GM18867 (cell line): ENCODE results near the gene MN1.

ENCODE experiments used
- ATAC-seq: cut with Tn5 transposase; IDR thresholded peaks from one replicate; pipeline ENCODE4 v1.9.1; 2021; ENCODE audit warnings: mild to moderate bottlenecking, moderate library complexity; ENCODE audit not compliant: unreplicated experiment

MN1 gene

DNA sequence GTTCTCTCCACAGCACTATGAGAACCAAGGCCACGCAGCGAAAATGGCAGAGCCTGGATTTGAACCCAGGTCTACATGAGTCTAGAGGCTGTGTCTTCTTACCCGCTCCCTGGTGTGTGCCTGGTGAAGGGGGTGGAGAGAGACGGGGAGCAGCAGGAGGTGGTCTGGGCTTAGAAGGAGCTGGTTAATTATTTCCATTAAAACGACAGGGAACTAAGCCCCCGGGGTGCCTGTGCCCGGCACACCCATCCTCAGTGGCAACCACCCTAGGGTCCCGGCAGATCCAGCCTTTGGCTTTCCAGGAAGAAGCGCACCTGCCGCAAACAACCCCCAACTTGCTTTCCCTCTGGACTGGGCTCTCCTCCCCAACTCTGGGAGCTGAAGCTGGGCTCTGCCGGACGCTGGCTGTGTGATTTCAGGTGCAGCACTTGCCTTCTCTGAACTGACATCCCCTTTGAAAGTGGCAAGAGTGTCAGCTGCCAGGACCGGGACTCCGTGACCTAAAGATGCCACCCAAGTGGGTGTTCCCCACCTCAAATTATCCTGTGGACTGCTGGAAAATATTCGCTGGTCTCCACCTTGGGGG, 35.8 kb downstream of the MN1 start:
- ATAC-seq, result no peak

DNA sequence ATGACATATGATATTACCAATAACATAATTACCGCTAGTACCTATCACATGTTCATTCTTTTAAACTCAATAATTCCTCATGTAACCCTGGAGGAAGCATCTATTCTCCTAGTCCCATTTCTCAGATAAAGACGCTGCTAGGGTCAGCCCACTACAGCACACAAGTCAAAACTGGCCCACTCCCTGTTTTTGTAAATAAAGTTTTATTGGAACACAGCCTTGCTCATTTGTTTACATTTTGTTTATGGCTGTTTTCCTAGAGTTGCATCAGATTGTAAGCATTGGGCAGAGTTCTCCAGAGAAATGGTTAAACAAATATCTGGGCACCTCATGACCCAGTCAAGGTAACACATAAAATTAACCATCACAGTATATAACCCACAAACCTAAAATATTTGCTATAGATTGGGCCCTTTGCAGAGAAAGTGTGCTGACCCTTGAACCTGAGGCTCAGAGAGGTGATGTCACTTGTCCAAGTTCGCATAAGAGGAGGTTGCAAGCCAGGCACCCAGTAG, 36.8 kb downstream of the MN1 start:
- ATAC-seq, result no peak

DNA sequence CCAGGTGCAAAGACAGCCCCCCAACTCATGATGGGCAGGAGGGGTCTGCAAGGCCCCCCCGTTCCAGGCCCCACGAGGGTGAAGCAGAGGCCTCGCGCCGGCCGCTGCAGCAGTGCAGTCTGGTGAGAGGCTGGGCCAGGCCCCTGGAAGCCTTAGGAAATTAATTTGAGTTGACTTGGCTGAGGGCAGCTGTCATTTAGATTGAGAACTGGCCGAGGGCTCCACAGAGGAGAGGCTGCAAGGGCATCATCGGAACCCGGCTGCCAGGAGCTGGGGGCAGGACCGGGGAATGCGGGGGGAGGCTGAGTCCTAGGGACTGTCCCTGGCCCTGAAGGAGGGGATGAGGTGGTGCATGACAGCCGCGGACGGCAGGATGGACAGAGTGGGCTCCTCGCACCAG, 39.9 kb downstream of the MN1 start:
- no peak for ATAC-seq

DNA sequence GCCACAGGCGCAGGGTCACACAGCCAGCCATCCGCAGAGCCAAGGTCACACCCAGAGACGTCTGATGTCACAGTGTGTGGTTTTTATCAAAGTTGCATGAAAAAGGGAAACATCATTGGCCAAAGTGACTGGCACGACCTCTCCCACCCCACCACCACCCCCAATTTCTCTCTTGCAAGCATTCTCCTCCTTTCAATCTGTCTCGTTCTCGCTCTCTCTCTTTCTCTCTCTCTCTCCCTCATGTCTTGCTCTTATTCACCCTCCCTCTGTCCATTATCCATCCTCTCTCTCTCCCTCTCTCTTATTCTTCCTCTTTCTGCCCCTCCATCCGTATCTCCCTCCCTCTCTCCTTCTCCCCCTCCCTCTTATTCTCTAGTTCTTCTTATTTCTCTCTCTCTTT, 40.6 kb downstream of the MN1 start:
- no peak for ATAC-seq

DNA sequence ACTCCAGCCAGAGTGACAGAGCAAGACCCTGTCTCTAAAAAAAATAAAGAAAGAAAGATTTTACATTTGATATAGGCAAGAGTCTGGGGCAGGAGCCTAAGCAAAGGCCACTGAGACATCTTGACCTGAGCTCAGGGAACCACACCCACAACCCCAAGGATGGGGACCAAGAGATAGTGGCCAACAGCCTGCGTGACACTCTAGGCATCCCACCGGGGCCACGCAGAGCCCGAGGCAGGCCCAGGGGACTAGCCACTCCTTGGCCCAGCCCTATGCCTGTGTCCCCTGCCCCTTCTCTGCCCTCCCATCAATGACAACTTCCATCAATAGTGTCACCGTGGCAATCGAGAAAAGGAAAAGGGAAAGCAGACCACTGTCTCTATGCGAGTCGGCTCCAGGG, 41.1 kb downstream of the MN1 start:
- ATAC-seq, result no peak

DNA sequence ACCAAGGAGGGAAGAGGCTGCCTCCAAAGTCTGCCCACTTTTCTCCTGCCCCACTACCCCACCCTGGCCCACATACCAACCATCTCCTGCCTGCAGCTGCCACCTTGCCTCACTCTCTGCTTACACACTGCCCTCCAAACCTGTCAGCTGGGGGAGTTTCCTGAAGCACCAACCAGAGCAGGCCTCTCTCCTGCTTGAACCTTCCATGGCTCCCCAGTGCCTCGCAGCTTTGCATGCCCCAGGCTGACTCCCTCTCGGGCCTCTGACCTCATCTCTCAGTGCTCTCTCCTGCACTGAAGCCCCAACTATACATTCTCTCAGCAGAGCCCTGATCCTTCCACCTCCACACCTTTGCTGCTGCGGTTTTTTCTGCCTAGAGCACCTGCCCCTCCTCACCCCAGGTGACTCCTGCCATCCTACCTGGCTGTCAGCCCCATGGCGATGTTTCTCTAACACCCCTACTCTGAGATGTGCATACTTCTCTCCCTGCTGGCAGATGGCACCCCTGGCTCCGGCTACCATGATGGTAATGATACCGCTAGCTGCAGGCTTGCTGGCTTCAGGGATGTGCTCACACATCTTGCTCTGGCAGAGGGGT, 43.5 kb downstream of the MN1 start:
- ATAC-seq, result no peak

DNA sequence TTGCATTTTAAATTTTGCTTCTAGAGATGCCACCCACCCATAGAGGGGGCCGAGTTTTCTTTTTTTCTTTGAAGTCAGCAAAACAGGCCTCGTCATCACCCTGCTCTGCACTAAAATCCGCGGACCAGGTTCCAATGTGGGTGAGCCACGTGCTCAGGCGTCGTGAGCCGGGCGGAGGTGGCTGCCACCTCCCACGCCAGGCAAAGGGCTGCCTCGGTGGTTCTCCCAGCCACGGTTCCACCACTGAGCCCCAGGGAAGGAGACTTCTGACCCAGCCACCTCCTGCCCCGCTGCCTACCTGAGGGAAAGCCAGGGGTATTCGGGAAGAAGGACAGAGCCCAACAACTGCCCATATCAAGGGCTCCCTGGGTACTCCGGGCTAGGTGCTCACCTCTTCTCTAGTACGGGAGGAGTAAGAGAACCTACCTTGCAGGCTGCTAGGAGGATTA, 45.3 kb downstream of the MN1 start:
- ATAC-seq, result no peak

DNA sequence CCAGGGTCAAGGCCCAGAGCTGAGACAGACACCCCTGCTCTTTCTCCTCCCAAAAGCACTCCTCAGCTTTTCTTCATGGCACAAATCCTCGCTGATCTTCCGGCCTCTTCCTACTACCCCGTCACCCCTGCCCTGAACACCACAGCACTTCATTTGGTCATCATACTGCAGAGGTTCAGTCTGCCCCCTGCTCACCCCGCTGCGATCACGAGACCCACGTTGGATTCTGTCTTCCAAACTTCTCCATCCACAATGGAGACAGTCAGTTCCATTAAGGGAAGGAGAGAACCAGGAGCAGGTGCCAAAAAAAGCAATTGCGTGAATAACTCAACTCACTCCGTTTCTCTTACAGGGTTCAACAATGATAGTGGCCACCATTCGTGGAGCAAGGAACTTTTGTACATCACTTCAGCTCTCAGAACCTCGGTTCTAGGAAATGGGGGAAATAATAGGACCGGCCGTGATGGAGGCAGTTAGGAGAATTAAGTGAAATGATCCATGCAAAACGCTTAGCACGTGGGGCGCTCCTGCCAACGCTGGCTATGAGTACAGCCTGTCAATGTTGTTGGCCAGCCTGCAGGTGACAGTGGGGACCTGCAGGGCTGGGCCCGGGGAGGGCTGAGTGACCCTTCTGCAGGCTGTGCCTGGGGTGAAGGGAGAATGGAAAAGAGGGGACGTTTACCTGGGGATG, 45.9 kb downstream of the MN1 start:
- no peak for ATAC-seq

DNA sequence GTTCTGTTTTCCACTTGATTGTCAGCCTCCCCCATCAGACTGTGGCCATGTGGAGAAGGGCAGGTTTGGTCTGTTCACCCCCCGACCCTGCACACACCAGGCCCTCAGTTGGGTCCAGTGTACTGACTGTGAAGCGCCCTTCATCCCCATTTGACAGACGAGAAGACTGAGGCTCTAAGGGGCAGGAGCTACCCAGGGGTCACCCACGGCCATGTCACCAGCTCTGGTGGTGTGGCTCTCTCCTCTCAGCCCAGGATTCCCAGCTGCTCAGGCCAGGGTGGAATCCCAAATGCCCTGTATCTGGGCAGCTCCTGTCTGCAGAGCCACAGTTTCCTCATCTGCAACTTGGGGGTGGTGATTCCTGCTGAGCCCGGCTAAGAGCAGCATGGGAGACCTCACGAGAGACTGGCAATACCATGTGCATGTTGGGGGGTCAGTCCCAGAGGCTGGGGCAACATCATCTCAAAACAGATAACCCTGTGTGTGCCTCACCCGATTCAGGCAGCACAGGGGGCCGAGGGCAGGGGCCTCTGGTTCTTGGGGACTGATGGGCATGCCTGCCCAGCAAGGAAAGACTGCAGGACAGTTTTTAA, 46.6 kb downstream of the MN1 start:
- no peak for ATAC-seq

DNA sequence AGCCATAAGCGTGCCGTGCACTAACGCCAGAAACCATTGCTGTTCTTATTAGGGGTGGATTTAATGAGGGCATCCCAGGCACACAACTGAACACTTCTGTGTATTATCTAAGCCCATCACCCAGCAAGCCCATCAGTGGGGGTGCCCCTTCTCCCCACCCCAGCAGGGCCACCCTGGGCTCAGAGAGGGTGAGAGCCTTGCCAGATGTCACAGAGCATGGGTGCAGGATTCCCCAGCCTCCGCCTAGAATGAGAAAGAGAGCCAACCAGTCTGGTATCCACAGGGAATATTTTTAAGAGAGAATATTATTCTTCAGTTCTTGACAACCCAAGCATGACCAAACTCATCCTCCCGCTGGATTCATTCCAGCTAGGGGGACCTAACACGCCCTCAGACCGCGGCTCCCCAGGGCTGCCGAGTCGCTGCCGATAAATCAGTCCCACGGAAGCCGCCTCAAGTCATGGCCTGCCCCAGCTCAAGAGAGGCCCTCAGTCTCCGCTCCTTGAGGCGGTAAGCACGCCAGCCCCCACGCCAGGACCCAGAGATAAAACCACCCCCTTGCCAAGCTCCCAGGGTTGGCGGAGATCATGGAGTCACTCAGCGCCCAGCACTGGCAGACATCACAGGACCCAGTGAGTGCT, 47.2 kb downstream of the MN1 start:
- no peak for ATAC-seq

DNA sequence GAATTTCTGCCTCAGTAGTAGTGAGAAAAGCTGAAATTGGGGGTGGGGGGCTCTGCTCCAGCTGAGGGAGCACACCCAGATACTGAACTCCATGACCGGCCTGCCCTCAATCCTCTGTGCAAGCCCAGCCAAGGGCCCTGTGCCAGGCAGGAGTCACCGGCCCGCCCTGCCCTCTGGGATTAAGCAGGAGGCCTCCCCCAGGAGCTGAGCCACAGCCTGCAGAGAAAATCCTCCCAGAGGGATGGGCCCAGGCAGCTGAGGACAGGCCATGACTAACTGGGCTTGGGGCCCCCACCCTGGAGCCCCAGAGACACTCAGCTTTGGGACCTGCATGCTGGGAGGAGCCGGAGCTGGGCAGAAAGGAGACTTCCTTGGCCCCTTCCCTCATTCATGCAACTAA, 48.8 kb downstream of the MN1 start:
- ATAC-seq, result no peak

DNA sequence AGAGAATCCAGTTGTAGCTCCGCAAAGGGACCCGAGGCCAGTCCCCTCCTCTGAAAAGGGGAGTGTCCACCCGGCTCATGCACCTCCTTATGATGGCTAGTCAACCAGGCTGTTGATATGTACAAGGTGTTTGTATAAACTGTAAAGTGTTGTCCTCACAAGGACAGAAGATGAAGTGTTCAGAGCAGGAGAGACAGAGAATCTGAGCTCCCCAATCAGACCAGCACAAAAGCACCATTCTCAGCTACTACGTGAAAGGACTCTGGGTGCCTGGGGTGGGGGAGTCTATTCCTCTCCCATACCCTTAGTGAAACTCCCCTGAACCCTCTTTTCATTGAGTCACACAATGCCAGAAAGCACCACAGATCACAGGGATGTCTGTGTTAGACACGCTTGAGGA, 49.4 kb downstream of the MN1 start:
- no peak for ATAC-seq

DNA sequence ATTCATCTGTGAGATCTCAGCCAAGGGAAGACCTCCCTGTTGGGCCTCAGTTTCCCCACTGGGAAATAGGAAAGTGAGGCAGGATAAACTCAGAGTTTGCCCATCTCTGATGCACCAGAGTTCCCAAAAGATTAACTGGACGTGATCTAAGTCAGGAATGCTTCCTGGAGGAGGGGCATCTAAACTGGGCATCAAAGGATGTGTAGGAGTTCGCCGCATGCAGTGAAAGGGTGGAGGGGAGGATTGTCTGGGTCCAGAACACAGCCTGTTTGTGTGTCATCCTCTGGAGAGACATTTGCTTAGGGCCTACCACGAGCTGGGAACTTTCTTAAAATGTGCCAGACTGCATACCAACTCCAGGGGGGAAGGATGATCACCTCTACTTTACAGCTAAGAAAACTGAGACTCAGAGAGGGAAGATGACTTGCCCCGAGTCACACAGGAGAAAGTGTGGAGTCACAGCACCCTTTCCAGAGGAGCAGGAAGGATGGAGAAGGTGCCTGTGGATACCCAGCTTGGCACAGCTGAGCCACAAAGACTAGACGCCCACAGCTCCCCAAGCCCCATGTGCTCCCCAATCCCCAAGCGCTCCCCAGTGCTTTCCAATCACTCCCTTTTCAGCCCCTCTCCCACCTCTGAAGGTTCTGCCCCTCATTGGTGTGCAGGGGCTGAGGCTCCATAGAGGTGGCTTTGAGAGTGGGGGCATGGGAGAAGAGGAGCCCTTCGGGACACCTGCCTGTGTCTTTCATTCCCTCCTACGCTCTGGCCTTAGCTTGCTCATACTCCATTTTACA, 50.1 kb downstream of the MN1 start:
- no peak for ATAC-seq

DNA sequence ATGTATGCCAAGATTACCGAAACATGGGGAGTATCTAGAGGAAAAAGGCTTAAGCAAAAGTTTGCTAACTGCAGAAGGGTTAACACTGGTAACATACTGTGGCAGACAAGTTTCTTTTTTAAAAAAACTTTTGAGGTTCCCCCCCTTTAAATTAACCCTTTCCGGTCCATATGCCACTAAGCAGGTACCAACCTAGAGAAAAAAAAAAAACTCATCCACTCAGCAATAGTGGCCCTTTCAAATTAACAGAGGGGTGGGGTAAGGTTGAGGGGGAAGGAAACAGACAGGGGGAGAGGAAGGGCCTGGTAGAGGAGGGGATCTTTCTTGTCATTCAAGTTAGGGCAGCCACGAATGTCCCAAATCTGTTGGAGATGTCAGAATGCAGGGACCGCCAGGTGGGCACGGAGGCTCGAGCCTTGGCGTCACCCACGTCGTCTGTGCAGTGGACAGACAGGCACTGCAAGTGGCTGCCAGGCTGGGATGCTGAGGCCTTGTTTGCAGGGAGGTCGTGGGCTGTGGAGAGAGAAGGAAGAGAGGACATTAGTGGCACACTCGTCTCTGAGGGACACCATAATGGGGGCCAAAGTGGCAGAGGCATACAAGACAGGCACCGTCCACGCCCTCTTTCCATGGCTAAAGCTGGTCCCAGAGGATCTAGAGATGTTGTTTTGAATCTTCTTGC, 50.8 kb downstream of the MN1 start:
- no peak for ATAC-seq

DNA sequence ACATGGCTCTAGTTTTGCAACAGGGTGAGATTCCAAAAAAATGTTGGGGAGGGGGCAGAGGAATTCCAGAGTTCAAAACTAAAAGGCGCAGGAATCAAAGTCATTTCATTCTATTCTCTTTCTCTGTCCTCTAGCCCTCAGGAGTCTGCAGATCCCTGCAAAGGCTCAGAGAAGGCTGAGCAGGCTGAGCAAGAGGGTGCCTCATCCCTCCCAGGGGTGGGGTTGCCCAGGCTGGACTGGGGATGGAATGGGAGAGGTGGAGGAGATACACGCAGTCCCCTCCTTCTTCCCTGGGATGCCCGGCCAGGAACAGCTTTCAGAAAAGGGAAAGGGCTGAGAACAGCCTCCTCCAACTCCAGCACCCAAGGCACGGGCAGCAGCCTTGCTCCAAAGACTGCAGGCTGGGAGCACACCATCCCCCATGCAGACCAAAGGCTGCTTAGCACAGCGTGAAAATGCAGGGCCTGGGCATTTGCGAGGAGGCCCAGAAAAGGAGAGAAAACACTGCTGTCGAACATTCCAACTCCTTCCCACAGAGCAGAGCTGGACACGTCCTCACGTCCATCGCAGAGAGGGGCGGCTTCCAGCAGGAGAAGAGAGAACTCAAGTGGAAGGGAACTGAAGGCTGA, 51.8 kb downstream of the MN1 start:
- no peak for ATAC-seq

DNA sequence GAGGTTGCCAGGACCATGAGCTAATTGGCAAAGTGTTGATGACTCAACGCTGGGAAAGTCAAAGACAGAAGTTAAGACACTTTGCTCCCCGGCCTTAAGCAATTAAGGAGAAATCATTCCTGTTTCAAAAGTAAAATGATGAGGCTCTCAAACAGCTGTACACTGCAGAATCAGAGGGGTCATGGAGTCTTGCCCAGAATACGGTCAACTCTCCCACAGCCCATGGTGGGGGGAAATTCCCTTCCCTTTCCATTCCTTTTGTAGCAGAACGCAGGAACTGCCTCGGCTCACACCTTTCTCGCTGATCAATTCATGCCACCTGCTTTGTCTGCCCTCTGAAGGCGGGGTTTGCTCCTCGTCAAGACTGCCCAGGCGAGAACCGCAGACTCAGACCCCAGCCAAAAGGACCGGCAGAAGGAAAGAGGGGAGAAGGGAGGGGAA, 52.8 kb downstream of the MN1 start:
- no peak for ATAC-seq

DNA sequence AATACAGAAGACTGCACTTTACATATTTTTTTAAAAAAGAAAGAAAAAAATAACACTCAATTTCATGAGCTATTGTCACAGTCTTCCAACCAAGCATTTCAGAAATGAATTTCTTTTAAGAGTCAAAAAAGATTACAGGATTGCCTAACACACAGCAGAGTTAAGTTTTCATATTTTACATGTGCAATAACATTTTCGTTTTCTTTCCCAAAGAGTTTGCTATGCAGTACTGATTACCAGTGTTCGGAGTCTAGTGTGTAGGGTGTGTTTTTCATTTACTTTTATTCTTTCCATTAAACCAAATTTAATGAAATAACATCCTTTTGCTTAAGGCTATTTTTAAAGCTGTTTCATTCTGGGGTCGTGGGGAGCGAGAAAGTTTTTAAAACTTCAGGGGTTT, 53.2 kb downstream of the MN1 start:
- ATAC-seq, result no peak

DNA sequence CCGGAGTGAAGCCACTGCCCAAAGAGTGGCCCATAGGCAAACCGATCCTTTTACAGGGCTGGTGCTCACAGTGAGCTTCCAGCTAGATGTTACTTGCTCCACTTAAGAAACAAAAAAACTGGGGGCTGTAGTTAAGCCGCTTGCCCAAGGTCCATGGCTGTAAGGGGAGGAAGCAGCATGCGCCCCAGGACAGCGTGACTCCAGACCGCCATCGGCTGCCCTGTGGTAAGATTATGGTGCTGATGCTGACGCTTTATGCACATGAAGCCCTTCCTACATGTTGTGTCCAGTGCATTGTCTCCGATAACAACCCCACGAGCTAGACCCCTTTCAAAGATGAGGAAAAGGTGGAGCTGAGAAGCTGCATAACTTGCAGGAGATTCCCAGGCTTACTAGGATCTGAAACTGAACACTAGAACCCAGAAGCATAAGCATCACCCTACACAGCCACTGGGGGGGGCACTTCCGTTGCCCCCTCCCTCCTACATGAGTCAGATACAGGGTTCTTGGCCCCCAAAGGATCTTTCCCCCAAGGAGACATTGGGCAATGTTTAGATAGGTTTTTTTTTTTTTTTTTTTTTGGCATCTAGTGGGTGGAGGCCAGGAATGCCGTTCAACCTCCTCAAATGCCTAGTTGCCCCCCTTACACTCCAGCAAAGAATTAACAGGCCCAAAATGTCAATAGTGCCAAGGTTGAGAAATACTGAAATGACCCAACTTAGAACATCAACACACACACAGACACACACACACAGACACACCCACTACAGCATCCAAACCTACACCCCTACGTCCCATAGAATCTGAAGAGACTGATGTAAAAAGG, 53.9 kb downstream of the MN1 start:
- no peak for ATAC-seq

DNA sequence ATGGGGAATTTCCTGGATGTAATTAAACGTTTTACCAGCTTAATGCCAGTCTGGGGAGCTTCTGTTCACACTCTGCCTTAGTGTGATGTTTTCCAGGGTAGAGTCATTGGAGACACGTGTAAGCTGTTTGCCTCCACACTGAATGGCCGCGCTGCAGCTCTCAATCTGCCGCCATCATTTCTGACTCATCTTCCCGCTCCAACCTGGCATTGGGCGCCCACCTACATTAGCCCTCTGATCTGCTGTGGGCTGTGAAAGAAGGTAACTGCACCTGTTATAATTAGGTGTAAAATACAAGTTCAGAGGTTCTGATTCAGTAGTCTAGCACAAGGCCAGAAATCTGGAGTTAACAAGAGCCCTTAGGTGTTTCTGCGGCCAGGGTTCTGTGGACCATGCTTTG, 54.6 kb downstream of the MN1 start:
- no peak for ATAC-seq
